ENCODE measurements around the gene LAMB1.

- TF ChIP-seq, protein P1, sequence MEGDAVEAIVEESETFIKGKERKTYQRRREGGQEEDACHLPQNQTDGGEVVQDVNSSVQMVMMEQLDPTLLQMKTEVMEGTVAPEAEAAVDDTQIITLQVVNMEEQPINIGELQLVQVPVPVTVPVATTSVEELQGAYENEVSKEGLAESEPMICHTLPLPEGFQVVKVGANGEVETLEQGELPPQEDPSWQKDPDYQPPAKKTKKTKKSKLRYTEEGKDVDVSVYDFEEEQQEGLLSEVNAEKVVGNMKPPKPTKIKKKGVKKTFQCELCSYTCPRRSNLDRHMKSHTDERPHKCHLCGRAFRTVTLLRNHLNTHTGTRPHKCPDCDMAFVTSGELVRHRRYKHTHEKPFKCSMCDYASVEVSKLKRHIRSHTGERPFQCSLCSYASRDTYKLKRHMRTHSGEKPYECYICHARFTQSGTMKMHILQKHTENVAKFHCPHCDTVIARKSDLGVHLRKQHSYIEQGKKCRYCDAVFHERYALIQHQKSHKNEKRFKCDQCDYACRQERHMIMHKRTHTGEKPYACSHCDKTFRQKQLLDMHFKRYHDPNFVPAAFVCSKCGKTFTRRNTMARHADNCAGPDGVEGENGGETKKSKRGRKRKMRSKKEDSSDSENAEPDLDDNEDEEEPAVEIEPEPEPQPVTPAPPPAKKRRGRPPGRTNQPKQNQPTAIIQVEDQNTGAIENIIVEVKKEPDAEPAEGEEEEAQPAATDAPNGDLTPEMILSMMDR (IDR thresholded peaks at IDR 0.05; ENCODE audit: poor library complexity) = no peak
- TF ChIP-seq EZH2 (IDR thresholded peaks at IDR 0.05; ENCODE audit: borderline replicate concordance) = no peak
- no peak for TF ChIP-seq EZH2phosphoT487 (IDR thresholded peaks at IDR 0.05; ENCODE audit: low read depth, severe bottlenecking, unreplicated experiment)
These were observed 41.6 kb downstream of the LAMB1 start for GRCh38 chr7:107961405-107961804.
